Kidney epithelial cell (primary cell): Measurements from ENCODE around the gene LIN52. TPM values are rescaled to one million over a fixed set of nuclear protein-coding genes. Genes with fewer than 3 reads are reported as not detected.

Experiments
- DNase-seq: peaks from one replicate; pipeline ENCODE4 v3.0.0-alpha.2; 2010; ENCODE audit warnings: low read depth
- H3K27me3 ChIP-seq: 2 replicates; pipeline ENCODE4 v1.6.0; 2011; ENCODE audit warnings: low read length; ENCODE audit not compliant: control insufficient read depth, insufficient read depth
- H3K36me3 ChIP-seq: 2 replicates; pipeline ENCODE4 v1.5.1; 2011; ENCODE audit warnings: low read length; ENCODE audit not compliant: control insufficient read depth, insufficient read depth
- H3K4me3 ChIP-seq: 2 replicates; pipeline ENCODE4 v1.5.1; 2011; ENCODE audit warnings: low read depth, mild to moderate bottlenecking, control low read depth, low read length
- CTCF ChIP-seq: IDR thresholded peaks from 2 replicates; pipeline ENCODE4 v1.5.1; 2011; ENCODE audit warnings: mild to moderate bottlenecking, moderate library complexity, low read length, control low read depth, inconsistent platforms; ENCODE audit not compliant: insufficient read depth, poor library complexity, severe bottlenecking
- total RNA-seq: library from RNA; depleted of rRNA; stranded (reverse); fragments of >200 nt; gene quantifications from 2 replicates; pipeline ENCODE4 v1.2.3, GENCODE V29; 2015

The LIN52 gene
- total RNA-seq, 1 donor from 2014 or later: 7.8 TPM

DNA sequence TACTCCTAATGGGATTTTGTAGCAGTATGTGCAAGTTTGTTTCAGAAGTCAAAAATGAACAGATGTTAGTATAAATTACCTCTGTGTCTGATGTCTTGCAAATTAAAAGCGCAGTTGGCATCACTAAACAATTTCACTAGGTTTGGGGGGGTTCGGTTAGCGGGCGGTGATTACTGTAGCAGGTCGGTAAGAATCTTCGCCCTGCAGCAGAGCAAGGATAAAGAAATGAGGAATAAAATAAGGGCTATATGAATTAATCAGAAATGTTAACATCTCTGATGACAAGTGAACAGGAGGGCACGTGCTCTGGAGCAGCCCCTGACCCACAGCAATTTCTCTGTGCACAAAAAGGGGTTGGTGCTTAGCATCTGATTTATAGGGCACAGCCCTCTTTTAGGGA lies 110.9 kb downstream of the LIN52 start:
- Histone ChIP-seq H3K36me3 (no peaks in the 10 kb centered on the region), H3K27me3 (no peaks in the 10 kb centered on the region), H3K4me3 (no peak overlapping the region)
- no peak for TF ChIP-seq CTCF
- no peak for DNase-seq

DNA sequence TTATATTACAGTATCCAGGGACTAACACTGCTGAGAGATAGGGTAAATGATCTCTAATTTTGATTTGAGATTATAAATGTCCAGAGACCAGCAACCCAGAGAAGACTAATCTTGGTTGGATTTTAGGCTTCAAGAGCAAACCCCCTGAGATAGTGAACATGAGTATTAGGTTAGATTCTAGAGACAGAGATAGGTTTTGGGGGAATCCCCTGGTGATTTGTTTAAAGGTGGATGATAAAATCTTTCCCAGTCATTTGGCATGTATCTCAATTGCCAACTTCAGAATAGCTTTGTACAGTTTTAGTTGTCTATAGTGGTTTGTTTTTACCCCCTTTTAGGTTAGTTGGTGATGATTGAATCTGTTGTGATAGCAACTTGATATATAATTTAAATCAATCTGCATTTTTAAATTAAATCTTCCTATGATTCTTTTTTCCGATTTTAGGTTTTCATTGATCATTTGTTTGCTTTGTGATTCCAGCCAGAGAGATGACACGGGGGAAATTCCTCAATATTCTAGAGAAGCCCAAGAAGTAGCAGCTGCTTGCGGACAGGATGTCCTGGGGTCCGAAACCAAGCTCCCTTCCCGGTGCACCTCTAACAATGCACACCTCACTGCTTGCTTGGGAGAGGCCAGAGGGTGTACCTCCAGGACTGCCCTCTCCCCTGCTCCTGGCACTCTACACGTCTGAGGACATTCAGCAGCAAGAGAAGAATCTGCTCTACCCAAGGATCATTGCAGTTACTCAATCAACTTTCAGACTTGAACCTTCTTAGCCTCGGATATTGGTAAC lies 113.9 kb downstream of the LIN52 start:
- TF ChIP-seq CTCF: no peak
- no peak overlapping the region for H3K4me3 ChIP-seq
- no peaks in the 10 kb centered on the region for H3K27me3 ChIP-seq
- H3K36me3 ChIP-seq: no peaks in the 10 kb centered on the region
- no peak for DNase-seq

- no peak for TF ChIP-seq CTCF
- Histone ChIP-seq H3K4me3 (no peak overlapping the region), H3K36me3 (no peaks in the 10 kb centered on the region), H3K27me3 (no peaks in the 10 kb centered on the region)
- DNase-seq: no peak
Measured at GRCh38 chr14:74202113-74202512, 117.4 kb downstream of the LIN52 start.

DNA sequence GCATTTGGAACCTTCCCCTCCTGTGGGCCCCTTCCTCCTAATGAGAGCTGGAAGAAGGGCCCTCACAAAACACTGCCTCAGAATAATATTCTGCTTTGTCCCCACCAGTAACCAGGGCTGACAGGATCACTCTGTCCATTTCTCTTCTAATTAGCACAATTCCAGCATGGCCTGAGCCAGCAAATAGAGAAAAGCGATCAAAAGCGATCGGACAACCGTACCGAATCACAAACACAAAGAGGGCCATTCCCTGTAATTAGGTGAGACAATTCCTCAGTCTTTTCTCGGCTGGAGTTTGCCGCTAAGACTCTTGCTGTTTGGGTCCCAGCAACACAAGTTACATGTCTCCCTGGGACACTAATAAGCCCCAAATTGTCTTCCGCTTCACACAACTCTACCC lies 118.9 kb downstream of the LIN52 start:
- no peak overlapping the region for H3K4me3 ChIP-seq
- no peak for DNase-seq
- no peak for TF ChIP-seq CTCF
- H3K27me3 ChIP-seq: no peaks in the 10 kb centered on the region
- no peaks in the 10 kb centered on the region for H3K36me3 ChIP-seq

DNA sequence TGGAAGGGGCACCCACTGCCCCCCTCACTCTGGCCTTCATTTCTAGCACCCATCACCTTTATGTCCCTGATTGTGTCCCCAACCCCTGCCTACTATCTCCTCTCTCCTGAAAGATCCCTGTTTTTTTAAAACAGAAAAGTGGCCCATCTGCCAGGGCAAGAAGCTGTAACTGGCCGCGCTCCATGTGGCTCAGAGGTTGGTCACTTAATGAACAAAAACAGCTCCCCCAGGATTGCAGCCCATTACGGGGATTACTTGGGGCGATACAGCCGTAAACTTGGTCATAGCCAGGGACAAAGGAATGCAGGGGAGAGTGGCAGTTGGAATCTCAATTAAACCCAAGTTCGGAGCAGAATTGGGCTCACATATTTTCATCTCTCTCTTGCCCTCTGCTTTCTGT lies 119.7 kb downstream of the LIN52 start:
- no peak for DNase-seq

More for the DNA sequence above, 119.7 kb downstream of the LIN52 start:
- TF ChIP-seq CTCF: no peak
- Histone ChIP-seq H3K36me3 (no peaks in the 10 kb centered on the region), H3K4me3 (no peak overlapping the region), H3K27me3 (peaks cover 2% of the 10 kb centered on the region)
